Hepatic stellate cell (primary cell): Measurements from ENCODE around the gene LNX2.

Source experiments
- DNase-seq: peaks from one replicate; pipeline ENCODE4 v3.0.0; 2011; ENCODE audit warnings: low spot score

LNX2 gene

DNA sequence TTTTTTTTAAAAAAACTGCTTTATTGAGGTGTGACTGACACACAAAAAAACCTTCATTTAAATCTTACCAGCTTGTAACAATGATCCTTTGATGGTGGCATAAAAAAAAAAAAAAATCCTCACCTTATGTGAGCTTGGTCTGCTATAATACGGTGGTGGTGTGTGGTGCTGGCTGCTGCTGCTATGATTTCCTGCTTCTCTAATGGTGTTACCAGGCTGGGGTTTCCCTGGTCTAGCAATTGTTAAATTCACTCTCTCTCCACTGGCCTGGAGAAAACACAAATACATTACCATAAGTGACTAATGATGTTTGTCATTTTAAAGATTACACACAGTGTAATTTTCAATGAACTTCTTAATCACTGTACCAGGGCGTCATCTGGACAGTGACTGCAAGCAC lies 60.6 kb downstream of the LNX2 start:
- no peak for DNase-seq

GRCh38 chr13:27556109-27556508 lies 64.2 kb downstream of the LNX2 start:
- no peak for DNase-seq

GRCh38 chr13:27551562-27551961 lies 68.8 kb downstream of the LNX2 start:
- no peak for DNase-seq

DNA sequence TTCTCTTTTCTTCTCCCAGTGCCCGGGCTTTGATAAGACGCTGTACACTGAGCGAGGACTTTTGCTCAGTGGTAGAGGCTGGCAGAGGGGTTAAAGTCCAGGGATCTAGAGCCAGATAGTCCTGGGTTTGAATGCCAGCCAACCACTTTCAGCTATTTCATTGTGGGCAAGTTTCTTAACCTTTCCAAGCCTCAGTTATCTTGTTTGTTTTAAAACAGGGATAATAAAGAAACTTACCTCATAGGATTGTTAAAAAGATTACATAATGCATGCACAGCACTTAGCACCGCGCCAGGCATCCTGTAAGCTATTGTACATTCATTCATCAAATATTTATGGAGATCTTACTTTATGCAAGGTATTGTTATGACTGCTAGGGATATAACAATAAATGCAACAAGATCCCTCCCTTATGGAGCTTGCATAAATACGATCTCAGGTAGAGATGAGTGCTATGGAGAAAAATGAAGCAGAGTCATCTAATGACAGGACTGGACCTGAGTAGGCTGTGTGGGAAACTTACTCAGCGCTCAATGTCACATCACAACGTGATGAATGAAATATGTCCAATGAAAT lies 70.8 kb downstream of the LNX2 start:
- no peak for DNase-seq

GRCh38 chr13:27542220-27542619 lies 78.1 kb downstream of the LNX2 start:
- DNase-seq = no peak

DNA sequence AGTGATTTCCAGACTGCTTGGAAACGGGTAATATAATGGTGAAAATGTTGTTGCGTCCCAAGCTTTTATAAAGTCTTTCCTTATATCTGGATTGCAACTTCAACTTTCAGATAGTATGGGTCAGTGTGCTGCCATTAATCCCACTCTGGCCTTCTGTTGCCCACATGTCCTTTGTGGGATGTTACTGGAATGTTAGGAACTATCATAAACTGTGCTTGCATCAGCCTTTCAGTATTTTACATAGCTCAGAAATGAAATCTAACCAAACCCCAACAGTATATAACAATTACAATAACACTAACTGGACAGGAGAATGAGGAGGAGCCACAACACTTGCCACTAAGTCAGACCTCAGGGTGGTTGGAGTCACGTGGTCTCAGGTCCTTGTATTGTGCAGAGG lies 78.9 kb downstream of the LNX2 start:
- no peak for DNase-seq

DNA sequence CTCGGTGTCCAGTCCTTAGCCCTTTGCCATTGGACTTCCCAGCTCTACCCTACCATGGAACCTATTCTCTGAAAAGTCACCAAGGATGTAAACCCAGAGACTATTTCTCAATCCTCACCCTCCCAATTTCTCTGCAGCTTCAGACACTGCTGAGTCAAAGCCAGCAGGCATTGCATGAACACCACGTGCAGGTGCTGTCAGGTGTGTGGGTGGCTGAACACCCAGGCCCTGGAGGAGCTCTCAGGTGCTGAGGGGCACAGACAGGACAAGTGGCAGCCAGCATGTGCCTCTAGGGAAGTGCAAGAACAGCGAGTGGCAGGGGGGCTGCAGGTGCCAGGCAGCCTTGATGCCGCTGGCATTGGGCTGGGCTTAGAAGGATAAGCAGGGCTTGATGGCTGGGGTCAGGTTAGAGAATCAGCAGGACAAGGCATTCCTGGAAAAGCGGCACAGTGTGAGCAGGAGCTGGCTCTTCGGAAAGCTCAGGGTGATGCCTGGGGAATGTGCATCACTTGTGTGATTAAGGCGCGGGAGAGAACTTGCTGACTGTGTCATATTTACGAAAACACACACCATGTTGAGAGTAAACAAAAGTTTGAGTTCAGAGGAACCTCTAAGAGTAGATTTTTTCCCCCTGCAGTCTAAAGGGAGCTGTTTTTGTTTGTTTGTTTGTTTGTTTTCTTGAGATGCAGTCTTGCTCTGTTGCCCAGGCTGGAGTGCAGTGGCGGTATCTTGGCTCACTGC lies 83.8 kb downstream of the LNX2 start:
- DNase-seq = no peak

DNA sequence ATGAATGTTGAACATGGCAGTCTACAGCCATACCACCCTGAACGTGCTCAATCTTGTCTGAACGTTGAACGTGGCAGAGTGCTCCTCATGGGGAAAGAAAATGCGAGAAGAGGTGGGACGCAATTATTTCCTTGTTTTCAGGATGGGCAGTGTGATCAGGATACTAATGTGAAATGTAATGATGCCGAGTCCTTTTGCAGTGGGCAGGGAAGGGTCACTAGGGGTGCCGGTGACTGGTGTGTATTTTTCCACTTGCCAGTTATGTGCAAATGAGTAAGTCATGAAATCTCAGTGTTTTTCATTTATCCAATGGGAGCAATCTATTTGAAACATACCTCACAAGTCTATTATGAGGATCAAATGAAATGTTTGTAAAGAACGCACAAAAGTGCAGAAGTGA lies 84.8 kb downstream of the LNX2 start:
- DNase-seq = no peak

GRCh38 chr13:27534981-27535380 lies 85.3 kb downstream of the LNX2 start:
- DNase-seq = no peak

DNA sequence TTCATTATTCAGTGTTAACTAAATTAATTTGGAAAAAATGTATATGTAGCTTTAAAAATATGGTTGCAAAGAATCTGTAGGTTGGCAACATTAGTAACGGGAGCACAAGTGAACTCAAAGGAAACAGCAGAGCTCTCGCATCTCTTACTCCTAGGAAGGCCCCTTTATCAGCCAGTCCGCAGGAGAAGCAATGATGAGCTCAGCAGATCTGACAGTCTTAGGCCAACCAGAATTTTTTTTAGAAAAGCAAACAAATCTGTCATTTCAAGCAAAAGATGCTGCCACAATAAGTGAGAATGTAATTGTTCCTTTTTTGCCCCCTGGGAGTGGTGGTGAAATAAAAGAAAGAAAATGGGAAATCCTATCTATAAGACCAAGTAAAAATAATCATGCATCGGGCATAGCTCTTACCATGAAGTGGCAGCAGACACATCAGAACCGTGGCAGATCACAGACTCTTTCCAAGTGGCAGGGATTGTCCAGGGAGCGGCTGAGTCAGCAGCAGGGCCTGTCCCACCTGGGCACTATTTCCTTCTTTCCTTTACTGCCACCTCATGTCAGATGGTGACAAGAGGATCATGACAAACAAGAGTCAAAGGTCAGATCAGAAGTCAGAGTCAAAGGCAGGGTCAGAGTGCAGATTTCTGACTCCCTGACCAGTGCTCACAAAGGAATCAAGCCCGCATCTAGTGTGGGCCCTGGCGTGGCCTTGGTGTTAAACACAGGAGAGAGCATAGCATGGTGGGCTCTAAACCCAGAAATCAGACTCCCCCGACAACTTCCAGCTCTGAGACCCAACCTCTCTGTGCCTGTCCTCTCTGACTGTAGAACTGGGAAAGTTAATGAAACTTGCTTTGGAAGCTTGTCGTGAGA lies 86.0 kb downstream of the LNX2 start:
- no peak for DNase-seq

DNA sequence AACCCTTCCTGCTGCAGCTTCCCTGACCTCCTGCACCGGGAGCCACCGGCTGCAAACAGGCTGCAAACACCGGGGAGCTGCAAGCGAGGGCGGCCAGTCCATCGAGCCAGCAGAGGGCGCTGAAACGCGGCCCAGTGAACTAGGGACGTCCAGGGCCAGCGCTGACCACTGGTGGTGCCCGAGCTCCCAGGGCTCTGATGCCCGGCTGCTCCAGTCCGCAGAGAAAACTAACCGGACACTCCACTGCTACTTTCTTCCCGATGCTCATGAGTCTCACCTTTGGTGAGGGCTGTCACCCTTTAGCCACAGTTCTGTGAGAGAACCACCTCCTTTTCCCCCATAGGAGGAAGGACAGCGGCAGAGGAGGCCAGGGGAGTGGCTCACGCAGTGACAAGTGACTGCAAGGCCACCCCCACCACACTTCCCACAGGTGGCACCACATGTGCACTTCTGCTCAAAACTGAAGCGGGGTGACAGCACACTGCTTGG lies 87.1 kb downstream of the LNX2 start:
- peak; percentile 78 for DNase-seq

- no peak for DNase-seq
These were observed 91.4 kb downstream of the LNX2 start for GRCh38 chr13:27528908-27529307.

GRCh38 chr13:27526516-27526915 lies 93.8 kb downstream of the LNX2 start:
- no peak for DNase-seq

DNA sequence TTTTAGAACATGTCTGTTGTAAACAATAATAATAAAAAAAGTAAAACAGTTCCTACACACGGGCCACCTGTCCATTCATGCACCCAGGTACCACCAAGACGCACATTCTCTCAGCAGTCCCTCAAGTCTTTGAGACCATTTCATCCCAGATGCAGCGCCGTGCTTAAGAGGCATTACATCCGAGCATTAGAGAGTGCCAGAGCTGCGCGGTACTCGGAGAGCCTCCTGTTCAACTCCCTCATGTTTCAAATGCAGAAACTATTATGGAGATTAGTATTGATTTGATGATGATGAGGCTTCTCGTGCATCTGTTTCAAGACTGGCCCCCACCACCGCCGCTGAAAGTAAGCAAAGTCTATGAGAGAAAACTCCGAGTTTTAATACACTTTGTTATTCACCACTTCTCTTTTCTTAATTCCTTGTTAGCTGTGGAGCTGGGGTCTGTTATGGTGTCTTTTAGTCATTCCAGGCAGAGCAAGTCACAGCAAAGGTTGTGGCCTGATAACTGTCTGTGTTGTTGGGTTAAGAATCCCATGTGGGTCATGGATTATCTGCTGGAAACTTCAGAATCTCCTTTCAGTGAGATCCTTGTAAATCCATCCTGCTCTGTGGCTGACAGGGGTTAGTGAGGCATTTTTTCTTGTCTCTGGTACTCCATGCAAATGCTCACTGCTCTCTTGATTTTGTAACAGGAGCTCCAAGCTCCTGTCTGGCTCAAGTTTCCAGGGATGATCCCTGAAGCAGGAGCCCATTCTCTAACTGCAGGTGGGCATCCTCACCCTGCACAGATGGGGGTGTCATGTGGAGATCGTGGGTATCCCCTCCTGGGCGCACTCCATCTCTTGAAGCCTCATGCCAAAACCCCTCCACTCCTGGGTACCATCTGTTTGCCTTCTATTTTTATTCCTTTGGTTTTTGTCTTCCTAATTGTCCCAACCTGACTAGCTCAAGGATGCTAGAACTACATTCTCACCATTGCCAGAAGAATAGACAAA lies 95.1 kb downstream of the LNX2 start:
- no peak for DNase-seq

GRCh38 chr13:27523346-27524073 lies 96.8 kb downstream of the LNX2 start:
- DNase-seq = no peak

DNA sequence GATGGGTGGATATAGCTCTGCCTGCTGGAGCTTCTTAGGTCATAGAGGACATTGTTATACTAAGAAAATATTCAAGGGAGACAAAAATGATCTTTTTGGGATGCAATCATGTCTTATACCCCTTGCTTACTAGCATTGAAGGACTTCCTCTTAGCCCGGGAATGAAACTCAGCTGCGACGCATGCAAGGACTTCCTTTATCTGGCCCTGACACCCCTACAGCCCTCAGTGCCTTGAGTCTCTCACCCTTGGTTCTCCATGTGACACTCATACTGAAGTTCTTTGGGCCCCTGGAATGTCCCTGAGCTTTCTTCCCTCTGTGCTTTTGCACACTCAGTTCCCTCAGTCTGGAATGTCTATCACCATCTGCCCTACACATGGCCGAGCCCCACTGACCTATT lies 97.5 kb downstream of the LNX2 start:
- no peak for DNase-seq

DNA sequence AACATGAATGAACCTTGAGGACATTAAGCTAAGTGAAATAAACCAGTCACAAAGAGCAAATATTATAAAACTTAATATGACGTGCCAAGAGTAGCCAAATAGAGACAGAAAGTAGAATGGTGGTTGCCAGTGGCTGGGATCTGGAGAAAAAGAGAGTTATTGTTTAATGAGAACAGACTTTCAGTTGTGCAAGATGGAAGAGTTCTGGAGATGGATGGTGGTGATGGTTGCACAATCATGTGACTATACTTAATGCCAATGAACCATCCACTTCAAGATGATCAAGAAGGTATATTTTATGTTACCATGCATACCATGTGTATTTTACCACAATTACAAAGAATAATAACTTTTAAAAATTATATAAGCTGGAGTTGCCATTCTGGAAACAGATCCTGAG lies 104.2 kb downstream of the LNX2 start:
- DNase-seq = no peak

- no peak for DNase-seq
These were observed 110.2 kb downstream of the LNX2 start for GRCh38 chr13:27510082-27510481.

DNA sequence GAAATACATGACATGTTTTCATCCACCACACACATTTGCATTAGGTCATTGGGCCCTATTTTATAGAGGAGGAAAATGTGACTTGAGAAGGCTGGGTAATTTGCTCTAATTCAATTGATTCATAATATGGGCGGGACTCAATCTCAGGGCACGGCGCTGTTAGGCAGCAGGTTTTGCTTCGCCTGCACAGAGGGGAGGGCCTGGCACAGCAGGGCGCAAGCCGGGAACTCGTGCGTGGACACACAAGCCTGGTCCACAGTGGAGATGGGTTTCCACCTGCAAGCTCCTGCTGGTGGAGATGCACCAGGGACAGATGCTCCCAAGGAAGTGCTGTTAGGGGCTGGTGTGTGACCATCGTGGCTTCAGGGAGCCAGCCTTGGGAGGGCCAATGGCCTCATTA lies 111.5 kb downstream of the LNX2 start:
- DNase-seq = no peak

DNA sequence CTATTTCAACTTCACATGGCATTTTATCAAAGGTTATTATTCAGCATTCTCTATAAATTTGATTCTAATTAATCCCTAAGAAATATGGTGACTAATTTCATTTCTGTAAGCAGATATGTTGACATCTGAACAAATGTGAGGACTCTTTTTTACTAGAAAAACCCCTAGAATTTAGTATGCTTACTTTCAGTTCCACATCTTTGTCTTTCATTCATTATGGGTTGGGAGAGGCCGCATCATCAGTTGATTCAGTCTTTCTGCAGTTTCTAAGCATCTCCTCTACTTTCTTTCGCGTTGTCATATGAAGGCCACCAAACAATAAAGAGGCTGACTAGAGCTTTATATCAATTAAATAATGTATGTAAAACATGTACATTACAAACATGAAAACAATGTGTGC lies 114.5 kb downstream of the LNX2 start:
- DNase-seq = no peak

GRCh38 chr13:27504868-27505194 lies 115.5 kb downstream of the LNX2 start:
- no peak for DNase-seq
